SU-DHL-6 (cell line): ENCODE measurements around the gene FAM227A.
A peak's percentile ranks its signal among the peaks of the same experiment; 100 is the strongest.

Experiments
- H2AFZ ChIP-seq: fragments of 200-600 bp; sonication (generic); 2 replicates; pipeline ENCODE4 v1.6.1; 2014; ENCODE audit warnings: low read depth, mild to moderate bottlenecking, moderate library complexity, mixed read lengths, antibody characterized with exemption, low read length; ENCODE audit not compliant: severe bottlenecking
- H3F3A ChIP-seq: fragments of 200-600 bp; shearing (Covaris generic); 2 replicates; pipeline ENCODE4 v1.6.0; 2016; ENCODE audit warnings: antibody characterized with exemption, mild to moderate bottlenecking; ENCODE audit not compliant: insufficient read depth
- H3K27ac ChIP-seq: fragments of 200-600 bp; sonication (generic); 2 replicates; pipeline ENCODE4 v1.5.1; 2016; ENCODE audit warnings: low read depth, mild to moderate bottlenecking, low read length, moderate library complexity, mixed read lengths
- H3K27me3 ChIP-seq: fragments of 200-600 bp; sonication (generic), shearing (Covaris generic); 2 replicates; pipeline ENCODE4 v1.6.0; 2014; ENCODE audit warnings: mild to moderate bottlenecking, low read length
- H3K36me3 ChIP-seq: fragments of 200-600 bp; sonication (generic); 2 replicates; pipeline ENCODE4 v1.6.1; 2014; ENCODE audit warnings: mild to moderate bottlenecking, low read length, mixed read lengths
- H3K4me2 ChIP-seq: fragments of 300-600, 200-600 bp; shearing (Covaris generic), sonication (generic); 2 replicates; pipeline ENCODE4 v1.6.0; 2014; ENCODE audit warnings: low read length, low read depth, mild to moderate bottlenecking; ENCODE audit not compliant: poor library complexity, severe bottlenecking
- H3K4me3 ChIP-seq: fragments of 200-600 bp; sonication (generic); 2 replicates; pipeline ENCODE4 v1.5.1; 2014; ENCODE audit warnings: antibody characterized with exemption, low read length, mild to moderate bottlenecking, mixed read lengths; ENCODE audit not compliant: insufficient read depth, poor library complexity, severe bottlenecking
- H3K79me2 ChIP-seq: fragments of 200-600 bp; sonication (generic); 2 replicates; pipeline ENCODE4 v1.6.1; 2014; ENCODE audit warnings: mild to moderate bottlenecking, low read length, moderate library complexity; ENCODE audit not compliant: insufficient read depth
- H3K9ac ChIP-seq: fragments of 200-600 bp; sonication (generic); 2 replicates; pipeline ENCODE4 v1.7.0; 2014; ENCODE audit warnings: mild to moderate bottlenecking, low read length
- H3K9me2 ChIP-seq: fragments of 200-600 bp; sonication (generic); replicated peaks from 2 replicates; pipeline ENCODE4 v1.6.1; 2014; ENCODE audit warnings: low read length; ENCODE audit not compliant: insufficient read depth
- H3K9me3 ChIP-seq: fragments of 200-600 bp; sonication (generic); 2 replicates; pipeline ENCODE4 v1.6.1; 2014; ENCODE audit warnings: low read length, mixed read lengths; ENCODE audit not compliant: insufficient read depth
- H4K20me1 ChIP-seq: fragments of 200-600 bp; sonication (generic); 2 replicates; pipeline ENCODE4 v1.6.1; 2014; ENCODE audit warnings: low read depth, mild to moderate bottlenecking, antibody characterized with exemption, low read length, moderate library complexity, mixed read lengths
- EZH2phosphoT487 ChIP-seq: fragments of 200-600 bp; sonication (generic), shearing (Covaris generic); conservative IDR thresholded peaks from 2 replicates; pipeline ENCODE4 v1.6.1; 2018; ENCODE audit warnings: mild to moderate bottlenecking, antibody characterized with exemption, low read length, moderate library complexity, mixed read lengths
- TF ChIP-seq, protein P1 (sequence below): fragments of 200-600 bp; sonication (generic); IDR thresholded peaks from one replicate; pipeline ENCODE4 v1.5.1; 2017; ENCODE audit warnings: antibody characterized with exemption, mild to moderate bottlenecking, low read length, moderate library complexity; ENCODE audit not compliant: insufficient read depth, poor library complexity, severe bottlenecking

FAM227A gene

DNA sequence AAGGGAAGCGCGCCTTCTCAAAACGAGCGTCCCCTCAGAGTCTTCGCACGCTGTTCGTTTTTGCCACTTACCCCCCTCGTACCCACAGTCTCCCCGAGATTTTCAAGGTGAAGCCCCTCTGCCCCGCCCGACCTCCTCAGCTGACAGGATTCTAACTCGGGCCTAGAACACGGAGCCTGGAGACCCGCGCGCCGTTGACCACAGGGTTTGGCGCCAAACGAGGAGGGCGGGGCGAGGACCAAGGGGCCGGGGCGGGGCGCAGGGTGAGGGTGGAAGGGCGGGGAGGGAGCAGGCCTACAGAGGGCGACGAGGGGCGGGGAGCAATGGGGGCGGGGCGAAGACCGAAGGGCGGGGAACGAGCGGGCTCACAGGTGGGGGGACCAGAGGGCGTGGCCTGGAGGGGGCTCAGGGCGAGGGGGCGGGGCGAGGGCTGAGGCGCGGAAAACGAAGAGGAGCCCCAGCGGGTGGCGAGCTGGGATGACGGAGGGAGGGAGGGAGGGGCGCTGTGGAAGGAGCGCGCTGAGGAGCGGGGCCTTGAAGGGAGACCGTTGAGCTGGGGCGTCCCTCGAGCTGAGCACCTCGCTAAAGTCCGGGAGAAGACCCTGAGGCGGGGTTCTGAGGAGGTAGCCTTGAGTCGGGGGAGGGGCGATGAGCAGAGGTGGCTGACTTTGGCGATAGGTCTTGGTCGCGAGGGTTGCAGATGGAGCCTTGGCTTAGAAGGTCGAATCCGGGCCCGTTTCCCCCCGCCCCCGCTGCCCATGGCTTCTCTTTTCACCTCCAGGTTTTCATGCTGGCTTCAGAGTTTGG is 86.0 kb downstream of the FAM227A start, which contains the start of gene DMC1:
Gene DMC1, minus strand, starts transcription at position 212 of the 807 bp plus-strand sequence. CDS start 1,927 bp downstream, outside the sequence.
- H3K27me3 ChIP-seq: no peaks in the 10 kb centered on the region

DNA sequence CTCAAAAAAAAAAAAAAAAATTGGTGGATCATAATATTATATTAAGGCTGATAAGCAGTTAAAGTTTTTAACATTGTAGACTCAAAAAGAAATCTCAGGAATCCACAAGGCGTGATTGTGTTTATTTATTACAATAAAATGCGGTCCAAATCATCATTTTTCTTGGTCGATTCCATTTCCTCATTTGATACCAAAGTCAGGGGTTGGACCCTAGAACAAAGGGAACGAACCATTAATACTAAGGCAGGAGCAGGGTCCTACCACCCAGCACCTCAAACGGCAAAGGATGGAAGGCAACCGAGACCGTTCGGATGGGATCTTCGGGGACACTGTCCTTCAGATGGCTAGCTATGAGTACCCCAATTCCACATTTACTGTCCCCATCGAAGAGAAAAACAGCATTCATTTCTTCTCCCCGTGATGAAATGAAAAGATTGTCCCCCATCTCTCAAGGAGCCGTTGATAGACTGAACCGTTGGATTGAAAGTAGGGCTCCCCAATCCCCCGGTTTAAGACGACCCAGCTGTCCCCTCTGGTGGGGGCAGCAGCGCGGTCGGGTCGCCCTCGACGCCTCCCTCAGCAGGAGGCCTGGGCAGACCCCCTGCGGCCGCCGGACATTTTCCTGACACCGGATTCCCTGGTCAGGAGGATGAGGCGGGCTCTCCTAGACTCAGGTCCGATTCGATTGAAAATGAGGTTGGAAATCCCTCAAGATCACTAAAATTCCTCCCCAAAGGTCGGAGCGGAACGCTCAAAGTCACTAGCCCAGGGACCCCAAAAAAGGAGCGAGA is 86.8 kb downstream of the FAM227A start:
- Histone ChIP-seq H3F3A (peaks cover 16% of the 10 kb centered on the region; the same call in 1 of the 2 replicates), H4K20me1 (no peaks in the 10 kb centered on the region), H3K27ac (peak overlapping the region; percentile 40), H3K4me3 (peak overlapping the region; percentile 53), H3K79me2 (no peaks in the 10 kb centered on the region), H2AFZ (peak overlapping the region; percentile 76), H3K9ac (peak overlapping the region; percentile 65), H3K36me3 (no peaks in the 10 kb centered on the region), H3K9me3 (no peaks in the 10 kb centered on the region), H3K9me2 (no peaks in the 10 kb centered on the region), H3K27me3 (no peaks in the 10 kb centered on the region), H3K4me2 (peak overlapping the region; percentile 65)
- TF ChIP-seq, protein P1, sequence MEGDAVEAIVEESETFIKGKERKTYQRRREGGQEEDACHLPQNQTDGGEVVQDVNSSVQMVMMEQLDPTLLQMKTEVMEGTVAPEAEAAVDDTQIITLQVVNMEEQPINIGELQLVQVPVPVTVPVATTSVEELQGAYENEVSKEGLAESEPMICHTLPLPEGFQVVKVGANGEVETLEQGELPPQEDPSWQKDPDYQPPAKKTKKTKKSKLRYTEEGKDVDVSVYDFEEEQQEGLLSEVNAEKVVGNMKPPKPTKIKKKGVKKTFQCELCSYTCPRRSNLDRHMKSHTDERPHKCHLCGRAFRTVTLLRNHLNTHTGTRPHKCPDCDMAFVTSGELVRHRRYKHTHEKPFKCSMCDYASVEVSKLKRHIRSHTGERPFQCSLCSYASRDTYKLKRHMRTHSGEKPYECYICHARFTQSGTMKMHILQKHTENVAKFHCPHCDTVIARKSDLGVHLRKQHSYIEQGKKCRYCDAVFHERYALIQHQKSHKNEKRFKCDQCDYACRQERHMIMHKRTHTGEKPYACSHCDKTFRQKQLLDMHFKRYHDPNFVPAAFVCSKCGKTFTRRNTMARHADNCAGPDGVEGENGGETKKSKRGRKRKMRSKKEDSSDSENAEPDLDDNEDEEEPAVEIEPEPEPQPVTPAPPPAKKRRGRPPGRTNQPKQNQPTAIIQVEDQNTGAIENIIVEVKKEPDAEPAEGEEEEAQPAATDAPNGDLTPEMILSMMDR: no peak
- no peak for TF ChIP-seq EZH2phosphoT487

More for the DNA sequence above, 86.0 kb downstream of the FAM227A start, which contains the start of gene DMC1:
- no peak for TF ChIP-seq EZH2phosphoT487
- TF ChIP-seq, protein P1: no peak
- Histone ChIP-seq H3K9me3 (no peaks in the 10 kb centered on the region), H2AFZ (peak within 1 kb of the TSS; percentile 89), H4K20me1 (no peaks in the 10 kb centered on the region), H3K4me3 (peak within 1 kb of the TSS; percentile 59), H3F3A (peaks cover 16% of the 10 kb centered on the region; the same call in 1 of the 2 replicates), H3K36me3 (no peaks in the 10 kb centered on the region), H3K27ac (peak within 1 kb of the TSS; percentile 43), H3K9ac (peak within 1 kb of the TSS; percentile 65), H3K79me2 (no peaks in the 10 kb centered on the region), H3K4me2 (peak within 1 kb of the TSS; percentile 83), H3K9me2 (no peaks in the 10 kb centered on the region)

DNA sequence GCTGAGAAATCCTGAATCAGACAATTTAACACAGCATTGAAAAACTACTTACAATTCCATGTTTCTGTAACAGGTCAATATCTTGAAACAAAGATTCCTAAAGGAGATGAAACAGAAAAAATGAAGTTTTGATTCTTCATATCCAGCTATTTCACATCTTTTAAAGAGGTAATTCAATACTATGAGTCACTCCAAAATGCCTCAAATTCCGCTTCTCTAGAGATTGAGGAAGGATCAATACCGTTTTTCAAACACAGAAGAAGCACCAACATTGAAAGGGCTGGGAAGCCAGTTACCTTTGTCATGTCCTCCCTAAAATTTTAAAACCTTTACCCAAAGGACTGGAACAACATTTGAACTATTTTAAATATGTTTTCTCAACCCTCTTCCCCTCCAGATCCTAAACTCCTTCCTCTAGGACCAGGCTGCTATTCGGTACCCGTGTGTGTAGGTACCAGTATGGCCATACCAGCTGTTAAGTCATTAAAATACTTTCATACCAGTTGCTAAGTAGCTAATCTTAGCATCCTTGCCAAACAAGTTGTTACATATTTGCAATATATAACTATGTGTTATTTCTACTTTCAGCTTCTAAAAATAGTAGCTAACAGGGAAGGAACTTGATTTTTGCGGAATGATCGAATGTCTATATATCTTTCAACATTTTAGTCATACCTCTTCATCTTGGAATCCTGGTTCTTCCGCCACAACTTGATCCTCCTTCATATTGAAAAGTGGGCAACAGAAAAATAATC is 88.5 kb downstream of the FAM227A start:
- Histone ChIP-seq H3K4me2 (no peak overlapping the region), H3K79me2 (no peaks in the 10 kb centered on the region), H4K20me1 (no peaks in the 10 kb centered on the region), H3K27ac (no peak overlapping the region), H3K27me3 (no peaks in the 10 kb centered on the region), H3K9me3 (no peaks in the 10 kb centered on the region), H3K36me3 (no peaks in the 10 kb centered on the region), H3K4me3 (no peak overlapping the region), H3K9ac (no peak overlapping the region), H3K9me2 (no peaks in the 10 kb centered on the region), H3F3A (peaks cover 16% of the 10 kb centered on the region; the same call in 1 of the 2 replicates), H2AFZ (no peak overlapping the region)
- TF ChIP-seq, protein P1: no peak
- no peak for TF ChIP-seq EZH2phosphoT487
